NCI-H1105 (cell line): Measurements from ENCODE around the gene SH3GLB2.

Experiments
- DNase-seq: peaks from one replicate; lab custom pipeline; 2025; lab: John Stamatoyannopoulos, UW

SH3GLB2 gene

GRCh38 chr9:129028192-129028966, at the start of gene SH3GLB2:
Gene SH3GLB2 (minus strand): TSS chr9:129028331. CDS start chr9:129028154, 177 bp downstream.
- DNase-seq: peak; percentile 83

- DNase-seq: no peak
These were observed 49.1 kb upstream of the SH3GLB2 start for GRCh38 chr9:129077236-129077635.

- DNase-seq: no peak
These were observed 48.5 kb upstream of the SH3GLB2 start for GRCh38 chr9:129076640-129077037.

DNA sequence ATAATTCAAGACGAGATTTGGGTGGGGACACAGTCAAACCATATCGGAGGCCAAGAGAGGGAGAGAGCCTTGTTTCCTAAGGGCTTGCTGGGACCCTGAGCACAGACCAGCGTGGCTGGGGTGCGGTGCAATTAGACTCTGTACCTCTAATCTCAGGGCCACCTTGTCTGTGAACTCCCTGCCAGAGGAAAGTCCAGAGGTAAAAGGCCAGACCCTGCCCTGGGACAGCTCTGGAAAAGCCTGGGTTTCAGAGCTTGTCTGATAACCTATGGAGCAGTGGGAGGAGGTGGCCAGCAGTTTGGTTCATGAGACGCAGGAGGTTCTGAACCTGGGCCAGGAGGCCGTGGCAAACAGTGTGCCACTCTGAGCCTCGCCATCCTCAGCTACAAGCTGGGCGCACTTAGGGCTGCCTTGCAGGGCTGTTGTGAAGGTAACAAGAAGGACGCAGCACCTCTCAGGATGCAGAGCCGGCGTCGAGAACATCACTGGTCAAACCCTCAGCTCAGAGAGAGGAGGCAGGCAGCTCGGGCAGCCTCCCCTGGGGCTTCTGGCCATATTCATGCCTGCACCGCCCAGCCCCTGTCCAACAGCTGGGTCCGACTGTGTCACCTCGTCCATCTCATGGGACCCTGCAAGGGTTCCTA, 48.0 kb upstream of the SH3GLB2 start:
- no peak for DNase-seq

- no peak for DNase-seq
These were observed 46.0 kb upstream of the SH3GLB2 start for GRCh38 chr9:129074106-129074505.

GRCh38 chr9:129073404-129073803, 45.3 kb upstream of the SH3GLB2 start:
- DNase-seq: no peak

DNA sequence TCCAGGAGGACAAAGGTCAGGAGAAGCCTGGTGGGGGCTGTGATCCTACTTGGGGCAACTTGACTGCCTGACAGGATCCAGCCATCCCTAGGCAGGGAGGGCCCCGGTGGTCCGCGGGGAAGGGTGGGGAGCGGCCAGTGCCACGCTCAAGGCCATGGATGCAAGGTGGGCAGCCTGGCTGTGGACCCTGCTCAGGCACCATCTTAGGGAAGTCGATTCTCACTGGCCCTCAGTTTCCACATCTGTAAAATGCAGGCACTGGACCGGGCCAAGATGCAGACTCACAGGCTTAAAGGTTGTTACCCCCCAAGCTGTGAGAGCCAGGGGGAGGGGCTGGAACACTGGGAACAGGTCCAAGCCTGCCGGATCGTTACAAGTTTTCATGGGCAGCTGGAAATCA, 44.0 kb upstream of the SH3GLB2 start:
- no peak for DNase-seq

DNA sequence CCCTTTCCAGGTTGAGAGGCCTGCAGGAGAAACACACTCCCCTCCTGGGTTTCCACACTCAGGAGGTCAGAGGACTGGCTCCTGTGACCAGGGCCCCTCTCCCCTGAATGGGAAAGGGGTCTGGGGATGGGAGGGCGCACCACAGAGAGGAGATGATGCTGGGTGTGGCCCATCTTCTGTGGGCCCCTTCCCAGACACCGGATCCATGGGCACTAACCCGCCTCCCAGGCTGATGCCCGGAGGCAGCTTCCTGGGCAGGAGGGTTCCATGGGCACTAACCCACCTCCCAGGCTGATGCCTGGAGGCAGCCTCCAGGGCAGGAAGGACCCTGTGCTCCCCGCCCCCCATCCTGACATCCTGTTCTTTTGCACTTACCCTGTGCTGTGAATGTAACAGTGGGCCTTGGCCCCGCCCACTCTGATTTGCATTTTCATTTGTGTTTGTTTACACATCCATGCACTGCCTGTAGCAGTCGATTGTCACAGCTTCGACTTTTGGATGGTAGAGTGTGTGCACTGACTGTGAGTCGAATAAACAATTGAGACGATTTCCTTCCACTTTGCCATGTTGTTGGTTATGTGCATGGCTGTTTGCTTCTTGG, 43.5 kb upstream of the SH3GLB2 start:
- DNase-seq: no peak

DNA sequence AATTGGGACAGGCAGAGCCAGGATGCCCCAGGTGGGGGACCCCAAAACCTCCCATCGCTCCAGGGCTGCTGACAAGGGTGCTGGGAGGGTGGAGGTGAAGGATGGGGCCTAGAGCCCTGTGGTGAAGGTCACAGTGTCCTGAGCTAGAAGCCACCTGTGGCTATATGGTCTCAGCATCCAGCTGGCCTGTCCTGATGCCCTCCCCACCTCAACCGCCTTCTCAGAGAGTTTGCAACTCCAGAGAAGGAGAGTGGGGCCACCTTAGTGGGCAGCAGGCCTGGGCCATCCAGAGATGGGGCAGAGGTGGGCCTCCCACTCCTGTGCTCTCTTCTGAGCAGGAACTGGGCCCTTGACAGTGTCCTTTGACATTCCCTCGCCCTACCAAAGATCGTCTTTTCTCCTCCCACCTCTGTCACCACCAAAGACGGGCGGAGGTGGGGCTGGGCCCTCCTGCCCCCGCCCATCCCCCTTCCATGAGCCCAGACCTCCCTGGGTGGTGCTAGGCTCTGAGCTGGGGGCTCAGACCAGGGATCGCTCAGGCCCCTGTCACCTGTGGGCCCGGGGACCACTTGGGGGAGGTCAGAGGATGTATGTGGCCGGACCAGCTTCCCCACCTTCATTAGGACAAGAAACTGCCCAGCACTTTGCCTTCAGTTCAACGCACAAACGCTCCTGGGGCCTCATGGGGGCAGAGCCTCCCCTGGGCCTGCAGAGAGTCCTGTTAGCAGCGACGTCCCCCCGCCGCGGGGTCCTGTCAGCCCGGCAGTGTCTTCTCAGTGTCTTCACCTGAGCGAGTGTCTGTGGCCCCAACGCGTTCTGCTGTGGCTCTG, 42.8 kb upstream of the SH3GLB2 start:
- no peak for DNase-seq

GRCh38 chr9:129069862-129070641, 41.9 kb upstream of the SH3GLB2 start:
- no peak for DNase-seq

DNA sequence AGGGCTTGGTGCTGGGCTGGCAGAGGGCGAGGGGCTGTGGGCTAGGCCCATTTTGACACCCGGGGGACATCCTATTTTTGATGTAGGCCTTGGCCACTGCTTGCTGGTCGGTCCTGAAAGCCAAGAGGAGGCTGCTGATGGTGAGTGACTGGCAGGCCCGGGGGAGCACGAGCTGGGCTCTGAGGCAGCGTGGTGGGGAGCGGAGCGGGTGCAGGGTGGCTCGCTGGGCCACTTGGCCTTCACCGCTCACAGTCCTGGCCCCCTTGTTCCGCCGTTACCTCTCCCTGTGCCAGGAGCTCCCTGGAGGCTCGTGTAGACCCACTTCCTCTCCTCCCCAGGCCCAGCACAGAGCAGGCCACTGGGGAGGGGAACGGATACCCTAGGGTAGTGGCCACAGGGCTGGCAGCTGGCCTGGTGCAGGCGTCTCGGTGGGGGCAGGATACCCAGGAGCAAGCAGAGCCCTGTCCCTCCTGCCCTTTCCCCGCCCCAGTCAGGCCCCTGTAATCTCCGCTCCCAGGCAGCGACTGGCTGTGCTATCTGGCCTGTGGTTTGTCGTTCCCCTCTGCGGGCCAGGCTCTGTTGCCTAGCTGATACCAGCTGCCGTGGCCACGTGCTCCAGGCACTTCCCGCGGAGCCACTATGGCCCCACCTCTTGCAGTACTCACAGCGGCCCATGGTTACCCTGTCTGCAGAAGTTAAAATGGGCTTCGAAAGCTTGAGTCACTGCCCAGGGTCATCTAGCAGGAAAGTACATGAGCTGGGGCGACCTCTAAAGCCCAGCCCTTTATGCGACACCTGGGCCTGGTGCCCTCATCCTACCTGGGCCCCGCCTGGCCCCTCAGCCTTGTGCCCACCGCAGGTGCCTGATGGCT, 41.1 kb upstream of the SH3GLB2 start:
- DNase-seq: no peak

DNA sequence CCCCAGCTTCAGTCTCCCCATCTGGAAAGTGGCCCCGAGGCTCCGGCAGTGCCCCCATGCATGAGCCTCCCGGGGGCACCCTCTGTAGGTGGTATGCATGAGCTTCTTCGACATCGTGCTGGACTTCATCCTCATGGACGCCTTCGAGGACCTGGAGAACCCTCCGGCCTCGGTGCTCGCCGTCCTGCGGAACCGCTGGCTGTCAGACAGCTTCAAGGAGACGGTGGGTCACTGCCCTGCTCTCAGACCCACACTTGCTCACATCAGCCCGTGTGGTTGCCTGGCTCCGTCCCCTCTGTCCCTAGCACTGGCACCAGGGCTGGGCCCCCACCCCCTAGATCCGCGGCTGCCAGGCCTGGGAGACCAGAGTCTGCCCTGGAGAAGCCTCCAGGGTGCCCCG, 40.0 kb upstream of the SH3GLB2 start:
- DNase-seq: no peak

DNA sequence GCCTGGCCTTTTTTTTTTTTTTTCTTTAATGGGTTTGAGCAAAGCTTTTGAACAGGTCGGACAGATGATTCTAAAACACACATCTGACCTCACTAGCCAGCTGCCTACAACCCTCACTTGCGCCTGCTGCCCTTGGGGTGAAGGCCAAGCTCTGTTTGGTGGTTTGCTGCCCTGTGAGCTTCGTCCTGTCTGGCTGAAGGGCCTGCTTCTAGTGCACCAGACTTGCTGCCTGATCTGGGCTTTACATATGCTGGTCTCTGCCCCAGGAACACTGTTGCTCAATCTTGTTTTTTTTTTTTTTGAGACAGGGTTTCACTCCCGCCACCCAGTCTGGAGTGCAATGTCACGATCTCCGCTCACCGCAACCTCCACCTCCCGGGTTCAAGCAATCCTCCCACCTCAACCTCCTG, 36.4 kb upstream of the SH3GLB2 start:
- DNase-seq: no peak

GRCh38 chr9:129063061-129063460, 34.9 kb upstream of the SH3GLB2 start:
- no peak for DNase-seq

GRCh38 chr9:129060991-129061390, 32.9 kb upstream of the SH3GLB2 start:
- no peak for DNase-seq

DNA sequence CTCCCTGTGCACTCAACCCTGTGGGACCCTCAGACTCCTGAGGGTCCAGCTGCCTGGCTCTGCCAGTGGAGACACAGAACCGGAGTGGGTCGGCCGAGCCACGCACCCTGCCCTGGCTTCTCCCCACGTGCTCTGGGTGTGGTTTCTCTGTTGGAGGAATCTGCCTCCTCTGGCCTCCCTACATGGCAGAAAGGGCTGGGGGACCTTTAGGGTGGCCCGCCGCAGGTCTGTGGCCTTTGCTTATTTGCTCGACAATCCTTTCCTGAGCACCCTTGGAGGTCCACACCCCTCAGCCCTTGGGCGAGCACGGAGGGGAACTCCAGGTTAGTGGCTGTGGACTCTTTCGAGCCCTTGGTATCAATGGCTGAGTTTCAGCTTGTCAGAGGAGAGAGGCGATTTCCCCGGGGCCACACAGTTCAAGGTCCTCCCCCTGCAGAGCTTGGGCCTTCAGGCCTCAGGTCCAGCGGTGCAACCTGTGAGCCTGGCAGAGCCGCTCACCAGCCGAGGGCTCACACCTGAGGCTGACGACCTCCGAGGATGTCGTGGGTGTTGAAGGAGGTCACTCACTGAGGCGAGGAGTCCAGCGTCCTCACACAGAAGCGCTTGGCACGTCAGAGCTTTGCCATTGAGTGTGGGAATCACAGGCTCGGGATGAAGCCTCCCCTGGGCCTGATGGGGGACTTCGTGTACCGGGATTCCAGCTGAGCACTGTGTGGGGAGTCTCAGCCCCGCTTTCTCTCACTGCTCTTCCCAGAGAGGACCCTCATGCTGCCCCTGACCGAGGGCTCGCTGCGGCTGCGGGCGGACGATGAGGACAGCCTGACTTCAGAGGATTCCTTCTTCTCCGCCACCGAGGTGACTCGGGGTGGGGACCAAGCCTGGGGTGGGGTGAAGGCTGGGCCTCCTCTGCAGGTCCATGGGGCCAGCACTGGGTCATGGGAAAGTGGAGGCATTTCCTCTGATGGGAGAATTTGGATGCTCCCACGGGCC, 32.0 kb upstream of the SH3GLB2 start:
- no peak for DNase-seq

DNA sequence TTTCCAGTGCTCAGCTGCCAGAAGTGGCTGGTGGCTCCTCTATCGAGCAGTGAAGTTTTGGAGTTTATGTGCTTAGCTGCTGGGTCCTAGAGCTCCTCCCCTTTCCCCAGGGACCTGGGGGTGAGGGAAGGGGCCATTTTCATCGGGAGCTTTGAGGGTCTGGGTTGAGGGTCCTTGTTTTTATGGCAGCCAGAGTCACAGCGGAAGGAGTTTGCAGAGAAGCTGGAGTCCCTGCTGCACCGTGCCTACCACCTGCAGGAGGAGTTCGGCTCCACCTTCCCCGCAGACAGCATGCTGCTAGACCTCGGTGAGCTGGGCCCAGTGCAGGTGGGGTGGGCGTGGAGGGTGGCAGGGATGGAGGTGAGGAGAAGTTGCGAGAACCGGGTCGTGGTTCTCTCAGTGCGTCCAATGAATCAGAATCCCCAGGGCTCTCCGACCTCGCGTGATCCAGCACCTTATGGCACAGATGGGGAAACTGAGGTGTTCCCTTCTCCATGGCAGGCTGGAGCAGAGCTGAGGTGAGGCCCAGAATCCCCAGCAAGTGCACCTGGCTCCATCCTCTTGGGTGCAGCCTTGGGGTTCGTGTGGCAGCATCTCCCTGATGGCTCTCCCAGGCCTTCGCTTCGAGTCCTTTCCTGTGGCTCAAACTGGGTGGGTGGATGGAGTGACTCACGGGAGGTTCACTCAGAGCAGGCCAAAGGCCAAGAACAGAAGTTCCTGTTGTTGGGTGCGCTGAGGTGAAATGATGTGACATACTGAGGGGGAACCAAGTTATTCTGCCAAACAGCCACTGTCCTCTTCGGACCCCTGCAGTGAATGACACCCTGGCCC, 31.0 kb upstream of the SH3GLB2 start:
- DNase-seq: no peak

GRCh38 chr9:129054163-129054851, 26.2 kb upstream of the SH3GLB2 start:
- no peak for DNase-seq
